ENCODE data around the gene ZBTB49.

The ZBTB49 gene

GRCh38 chr4:4284827-4285618, 5.0 kb upstream of the ZBTB49 start:
- no peak for DNase-seq

GRCh38 chr4:4288098-4288497, 2.0 kb upstream of the ZBTB49 start:
- no peak for DNase-seq

- no peak for DNase-seq
Observed at GRCh38 chr4:4289055-4289454, 996 bp upstream of the ZBTB49 start.

- no peak for DNase-seq
Observed at GRCh38 chr4:4289597-4289940, 482 bp upstream of the ZBTB49 start.

- no peak for DNase-seq
Observed at GRCh38 chr4:4293279-4293678, 3.2 kb downstream of the ZBTB49 start.

GRCh38 chr4:4296283-4296846, 6.3 kb downstream of the ZBTB49 start:
- no peak for DNase-seq

- no peak for DNase-seq
Observed at GRCh38 chr4:4299006-4299405, 9.0 kb downstream of the ZBTB49 start.

GRCh38 chr4:4302001-4302400, 11.9 kb downstream of the ZBTB49 start:
- DNase-seq = no peak

- DNase-seq = no peak
Observed at GRCh38 chr4:4302416-4302815, 12.4 kb downstream of the ZBTB49 start.

- DNase-seq = no peak
Observed at GRCh38 chr4:4306920-4307319, 16.9 kb downstream of the ZBTB49 start.

- DNase-seq = no peak
Observed at GRCh38 chr4:4308800-4309441, 18.9 kb downstream of the ZBTB49 start.

GRCh38 chr4:4311193-4311592, 21.1 kb downstream of the ZBTB49 start:
- no peak for DNase-seq

GRCh38 chr4:4315461-4316149, 25.6 kb downstream of the ZBTB49 start:
- DNase-seq = no peak

GRCh38 chr4:4316150-4316495, 26.1 kb downstream of the ZBTB49 start:
- no peak for DNase-seq

GRCh38 chr4:4317496-4318232, 27.6 kb downstream of the ZBTB49 start:
- DNase-seq = no peak

- no peak for DNase-seq
Observed at GRCh38 chr4:4320528-4320927, 30.5 kb downstream of the ZBTB49 start.

GRCh38 chr4:4320951-4321714, 31.1 kb downstream of the ZBTB49 start:
- no peak for DNase-seq

- no peak for DNase-seq
Observed at GRCh38 chr4:4321951-4322688, 32.1 kb downstream of the ZBTB49 start.

GRCh38 chr4:4323705-4324534, 33.9 kb downstream of the ZBTB49 start:
- DNase-seq = no peak

- DNase-seq = no peak
Observed at GRCh38 chr4:4325321-4325720, 35.3 kb downstream of the ZBTB49 start.

- no peak for DNase-seq
Observed at GRCh38 chr4:4326166-4326565, 36.1 kb downstream of the ZBTB49 start.

Data from inflammatory macrophage treated with lipopolysaccharide for 4 hours (primary cell).